ENCODE results near the gene LRBA.

Gene LRBA

DNA sequence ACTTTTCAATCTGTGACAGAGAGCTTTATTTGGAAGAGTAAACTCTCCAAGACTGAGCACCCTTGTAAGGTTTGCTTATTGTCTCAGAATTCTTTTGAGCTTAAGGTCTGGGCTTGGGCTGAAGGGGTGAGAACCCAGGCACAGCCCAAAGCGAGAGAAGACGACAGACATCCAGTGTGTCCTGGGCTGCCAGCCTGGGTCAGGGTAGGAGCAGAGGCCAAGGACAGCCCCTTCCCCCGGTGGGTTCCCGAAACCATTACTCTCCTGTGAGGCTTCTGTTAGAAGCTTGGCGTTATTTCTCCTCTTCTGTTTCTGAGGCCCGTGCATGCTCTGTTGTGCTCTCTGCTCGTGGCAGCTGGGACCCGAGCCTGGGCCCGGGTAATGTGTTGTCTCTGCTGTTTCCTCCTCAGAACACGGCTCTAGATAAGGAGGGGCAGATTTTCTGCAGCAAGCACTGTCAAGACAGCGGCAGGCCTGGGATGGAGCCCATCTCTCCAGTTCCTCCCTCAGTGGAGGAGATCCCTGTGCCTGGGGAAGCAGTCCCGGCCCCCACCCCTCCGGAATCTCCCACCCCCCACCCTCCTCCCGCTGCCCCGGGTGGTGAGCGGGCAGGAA, 759.4 kb downstream of the LRBA start:
- no peaks in the 10 kb centered on the region for H4K20me1 ChIP-seq (ENCODE audit: insufficient read depth, low read length)
- no peak overlapping the region for H3K4me2 ChIP-seq (ENCODE audit: low read depth, low read length)
- H3K36me3 ChIP-seq (replicated peaks; ENCODE audit: insufficient read depth, low read length) = no peaks in the 10 kb centered on the region
- DNase-seq = no peak
- H3K4me3 ChIP-seq (ENCODE audit: low read length) = no peak overlapping the region
- no peak overlapping the region for H2AFZ ChIP-seq (ENCODE audit: low read length)
- H3K9me3 ChIP-seq (replicated peaks; ENCODE audit: insufficient read depth, low read length) = no peaks in the 10 kb centered on the region
- H3K4me1 ChIP-seq (ENCODE audit: low read length) = no peaks in the 10 kb centered on the region
- no peaks in the 10 kb centered on the region for H3F3A ChIP-seq (ENCODE audit: insufficient read depth, low read length)
- no peak overlapping the region for H3K27ac ChIP-seq (ENCODE audit: low read length)
- no peaks in the 10 kb centered on the region for H3K79me2 ChIP-seq (ENCODE audit: low read length)
- no peaks in the 10 kb centered on the region for H3K9me2 ChIP-seq (replicated peaks; ENCODE audit: insufficient read depth, low read length)
- H3K9ac ChIP-seq (ENCODE audit: low read length) = no peak overlapping the region
- TF ChIP-seq, protein P1, sequence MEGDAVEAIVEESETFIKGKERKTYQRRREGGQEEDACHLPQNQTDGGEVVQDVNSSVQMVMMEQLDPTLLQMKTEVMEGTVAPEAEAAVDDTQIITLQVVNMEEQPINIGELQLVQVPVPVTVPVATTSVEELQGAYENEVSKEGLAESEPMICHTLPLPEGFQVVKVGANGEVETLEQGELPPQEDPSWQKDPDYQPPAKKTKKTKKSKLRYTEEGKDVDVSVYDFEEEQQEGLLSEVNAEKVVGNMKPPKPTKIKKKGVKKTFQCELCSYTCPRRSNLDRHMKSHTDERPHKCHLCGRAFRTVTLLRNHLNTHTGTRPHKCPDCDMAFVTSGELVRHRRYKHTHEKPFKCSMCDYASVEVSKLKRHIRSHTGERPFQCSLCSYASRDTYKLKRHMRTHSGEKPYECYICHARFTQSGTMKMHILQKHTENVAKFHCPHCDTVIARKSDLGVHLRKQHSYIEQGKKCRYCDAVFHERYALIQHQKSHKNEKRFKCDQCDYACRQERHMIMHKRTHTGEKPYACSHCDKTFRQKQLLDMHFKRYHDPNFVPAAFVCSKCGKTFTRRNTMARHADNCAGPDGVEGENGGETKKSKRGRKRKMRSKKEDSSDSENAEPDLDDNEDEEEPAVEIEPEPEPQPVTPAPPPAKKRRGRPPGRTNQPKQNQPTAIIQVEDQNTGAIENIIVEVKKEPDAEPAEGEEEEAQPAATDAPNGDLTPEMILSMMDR (IDR thresholded peaks at IDR 0.05; ENCODE audit: low read length) = no peak
- no peak for TF ChIP-seq EZH2phosphoT487 (IDR thresholded peaks at IDR 0.05; ENCODE audit: low read length)
- no peak for TF ChIP-seq EZH2 (optimal IDR thresholded peaks at IDR 0.05; ENCODE audit: low read depth, low read length)
- no peaks in the 10 kb centered on the region for H3K27me3 ChIP-seq (replicated peaks; ENCODE audit: insufficient read depth, low read length)

DNA sequence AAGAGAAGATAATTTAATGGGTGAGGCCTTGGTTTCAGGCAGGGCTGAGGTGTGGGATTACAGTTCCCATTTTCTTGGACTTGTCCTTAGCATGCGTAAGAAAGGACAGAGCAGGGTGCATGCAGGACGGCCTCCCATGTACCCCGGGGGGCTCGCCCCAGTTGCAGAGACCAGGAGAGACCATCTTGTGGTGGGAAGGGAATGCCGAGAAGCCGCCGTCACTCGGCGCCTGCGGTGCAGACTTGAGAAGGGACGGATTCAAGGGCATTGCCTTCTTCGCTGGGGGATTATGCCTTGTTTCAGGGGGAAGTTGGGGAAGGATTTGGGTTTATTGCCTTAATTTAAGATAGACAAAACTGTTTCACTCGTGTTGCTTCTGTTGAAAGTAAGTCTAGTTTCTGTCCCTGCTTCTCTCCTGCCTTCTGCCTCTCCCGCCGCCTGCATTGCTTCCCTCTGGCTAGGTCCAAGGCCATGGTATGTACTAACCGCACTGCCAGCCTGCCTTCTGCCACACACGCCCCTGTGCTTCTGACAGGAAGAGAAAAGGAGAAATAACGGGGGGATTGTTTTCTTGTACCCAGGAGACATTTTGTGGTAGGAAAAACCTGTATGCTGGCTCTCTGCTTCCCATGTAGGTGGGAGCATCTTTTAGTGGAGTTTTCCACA, 761.0 kb downstream of the LRBA start:
- Histone ChIP-seq H2AFZ (ENCODE audit: low read length) (no peak overlapping the region), H3K27me3 (replicated peaks; ENCODE audit: insufficient read depth, low read length) (no peaks in the 10 kb centered on the region), H3K9me3 (replicated peaks; ENCODE audit: insufficient read depth, low read length) (no peaks in the 10 kb centered on the region), H3K4me2 (ENCODE audit: low read depth, low read length) (no peak overlapping the region), H3K27ac (ENCODE audit: low read length) (no peak overlapping the region), H4K20me1 (ENCODE audit: insufficient read depth, low read length) (no peaks in the 10 kb centered on the region), H3K79me2 (ENCODE audit: low read length) (no peaks in the 10 kb centered on the region), H3F3A (ENCODE audit: insufficient read depth, low read length) (no peaks in the 10 kb centered on the region), H3K36me3 (replicated peaks; ENCODE audit: insufficient read depth, low read length) (no peaks in the 10 kb centered on the region), H3K4me1 (ENCODE audit: low read length) (no peaks in the 10 kb centered on the region), H3K4me3 (ENCODE audit: low read length) (no peak overlapping the region), H3K9ac (ENCODE audit: low read length) (no peak overlapping the region), H3K9me2 (replicated peaks; ENCODE audit: insufficient read depth, low read length) (no peaks in the 10 kb centered on the region)
- DNase-seq = no peak
- no peak for TF ChIP-seq EZH2phosphoT487 (IDR thresholded peaks at IDR 0.05; ENCODE audit: low read length)
- no peak for TF ChIP-seq EZH2 (optimal IDR thresholded peaks at IDR 0.05; ENCODE audit: low read depth, low read length)
- TF ChIP-seq, protein P1 (IDR thresholded peaks at IDR 0.05; ENCODE audit: low read length) = no peak

DNA sequence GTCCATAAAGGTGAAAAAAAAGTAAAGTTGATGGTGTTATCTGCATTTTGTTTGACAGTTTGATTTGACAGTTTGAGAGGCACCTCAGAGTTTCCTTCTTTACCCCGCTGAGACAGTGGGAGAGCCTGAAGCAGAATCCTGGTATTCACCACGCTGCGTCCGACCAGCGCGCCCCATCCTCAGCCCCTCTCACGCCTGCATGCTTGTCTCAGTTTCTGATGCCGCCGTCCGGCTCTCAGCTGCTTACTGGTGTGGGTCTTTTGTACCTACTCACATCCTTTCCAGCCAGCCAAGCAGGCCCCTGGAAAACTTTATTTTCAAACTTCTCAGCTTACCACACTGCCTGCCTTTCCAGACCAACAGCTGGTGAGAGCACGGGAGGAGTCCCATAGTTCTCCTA, 761.7 kb downstream of the LRBA start:
- H3K4me1 ChIP-seq (ENCODE audit: low read length) = no peaks in the 10 kb centered on the region
- no peak overlapping the region for H3K9ac ChIP-seq (ENCODE audit: low read length)
- H3K36me3 ChIP-seq (replicated peaks; ENCODE audit: insufficient read depth, low read length) = no peaks in the 10 kb centered on the region

More for the DNA sequence above, 761.7 kb downstream of the LRBA start:
- H3F3A ChIP-seq (ENCODE audit: insufficient read depth, low read length) = no peaks in the 10 kb centered on the region
- H3K27ac ChIP-seq (ENCODE audit: low read length) = no peak overlapping the region
- no peaks in the 10 kb centered on the region for H4K20me1 ChIP-seq (ENCODE audit: insufficient read depth, low read length)
- no peaks in the 10 kb centered on the region for H3K79me2 ChIP-seq (ENCODE audit: low read length)
- H3K9me2 ChIP-seq (replicated peaks; ENCODE audit: insufficient read depth, low read length) = no peaks in the 10 kb centered on the region
- no peaks in the 10 kb centered on the region for H3K9me3 ChIP-seq (replicated peaks; ENCODE audit: insufficient read depth, low read length)
- H3K4me2 ChIP-seq (ENCODE audit: low read depth, low read length) = no peak overlapping the region
- no peak overlapping the region for H3K4me3 ChIP-seq (ENCODE audit: low read length)
- H2AFZ ChIP-seq (ENCODE audit: low read length) = no peak overlapping the region
- DNase-seq = no peak
- H3K27me3 ChIP-seq (replicated peaks; ENCODE audit: insufficient read depth, low read length) = no peaks in the 10 kb centered on the region
- TF ChIP-seq, protein P1 (IDR thresholded peaks at IDR 0.05; ENCODE audit: low read length) = no peak
- TF ChIP-seq EZH2 (optimal IDR thresholded peaks at IDR 0.05; ENCODE audit: low read depth, low read length) (no peak), EZH2phosphoT487 (IDR thresholded peaks at IDR 0.05; ENCODE audit: low read length) (no peak)

Measured in MM.1S (cell line).